Parathyroid adenoma (tissue), 2 donors: Measurements from ENCODE around the gene S100B.

Source experiments
- H2AFZ ChIP-seq: fragments of 300-600 bp; sonication (generic); one replicate; pipeline ENCODE4 v1.7.0; 2017; ENCODE audit warnings: antibody characterized with exemption, mild to moderate bottlenecking
- H3K27ac ChIP-seq: fragments of 300-600 bp; sonication (generic); one replicate; pipeline ENCODE4 v1.7.0; 2017
- H3K27me3 ChIP-seq: fragments of 300-600 bp; sonication (generic); one replicate; pipeline ENCODE4 v1.7.0; 2017; ENCODE audit warnings: low read length; ENCODE audit not compliant: control insufficient read depth, insufficient read depth
- H3K36me3 ChIP-seq: fragments of 300-600 bp; sonication (generic); one replicate; pipeline ENCODE4 v1.7.0; 2017; ENCODE audit warnings: low read length; ENCODE audit not compliant: control insufficient read depth, insufficient read depth
- H3K4me1 ChIP-seq: fragments of 300-600 bp; sonication (generic); one replicate; pipeline ENCODE4 v1.7.0; 2017; ENCODE audit warnings: control low read depth
- H3K4me2 ChIP-seq: fragments of 300-600 bp; sonication (generic); one replicate; pipeline ENCODE4 v1.7.0; 2017; ENCODE audit warnings: low read length
- H3K4me3 ChIP-seq: fragments of 300-600 bp; sonication (generic); one replicate; pipeline ENCODE4 v1.7.0; 2017; ENCODE audit warnings: low read depth, low read length
- H3K79me2 ChIP-seq: fragments of 300-600 bp; sonication (generic); one replicate; pipeline ENCODE4 v1.7.0; 2017; ENCODE audit warnings: control low read depth
- H3K9ac ChIP-seq: fragments of 300-600 bp; sonication (generic); one replicate; pipeline ENCODE4 v1.7.0; 2017; ENCODE audit warnings: mild to moderate bottlenecking
- H3K9me3 ChIP-seq: fragments of 300-600 bp; sonication (generic); one replicate; pipeline ENCODE4 v1.7.0; 2017; ENCODE audit warnings: low read length; ENCODE audit not compliant: control insufficient read depth
- CTCF ChIP-seq: fragments of 300-600 bp; sonication (generic); IDR thresholded peaks from one replicate; pipeline ENCODE4 v1.7.0; 2017; ENCODE audit warnings: antibody characterized with exemption, mild to moderate bottlenecking
- donor health status: primary hyperparathyroidism.

The S100B gene

DNA sequence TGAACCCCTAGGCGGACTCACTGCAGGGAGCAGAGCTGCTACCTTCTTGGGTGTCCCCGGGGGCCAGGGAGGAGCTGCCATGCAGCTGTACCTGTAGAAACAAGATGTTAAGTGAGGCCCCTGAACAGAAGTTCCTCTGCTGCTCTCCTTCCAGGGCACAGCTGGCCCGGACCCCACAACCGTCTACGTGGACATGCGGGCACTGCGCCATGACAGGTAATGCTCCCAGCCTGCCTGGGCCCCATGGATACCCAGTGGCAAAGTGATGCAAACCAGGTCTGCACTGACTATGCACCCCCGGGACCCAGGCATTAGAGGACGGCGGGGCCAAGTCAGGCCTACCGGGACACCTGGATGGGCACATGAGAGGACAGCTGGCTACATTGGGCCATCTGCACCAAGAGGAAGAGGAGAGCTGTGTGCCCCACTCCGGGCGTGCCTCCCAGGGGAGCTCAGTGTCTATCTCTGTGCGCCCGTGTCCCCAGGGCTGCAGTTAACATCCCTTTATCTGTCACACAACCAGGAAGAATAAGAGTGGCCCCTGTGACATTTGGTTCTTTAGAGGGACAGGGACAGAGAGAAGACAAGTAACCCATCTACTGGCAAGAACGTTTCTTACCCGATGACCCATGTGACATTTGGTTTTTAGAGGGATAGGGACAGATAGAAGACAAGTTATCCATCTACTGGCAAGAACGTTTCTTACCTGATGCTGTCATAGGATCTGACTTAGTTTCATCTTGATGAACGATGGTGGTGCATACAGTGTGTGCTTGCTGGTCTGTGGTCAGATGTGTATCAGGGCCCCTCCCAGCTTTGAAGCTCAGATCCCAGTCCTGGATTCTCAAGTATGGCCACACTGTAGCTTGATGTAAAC lies 44.1 kb downstream of the S100B start:
- H3K9ac ChIP-seq = no peak overlapping the region
- no peaks in the 10 kb centered on the region for H3K4me1 ChIP-seq
- H2AFZ ChIP-seq = no peak overlapping the region
- no peak overlapping the region for H3K4me3 ChIP-seq
- H3K79me2 ChIP-seq = no peaks in the 10 kb centered on the region
- no peaks in the 10 kb centered on the region for H3K36me3 ChIP-seq
- H3K4me2 ChIP-seq = no peak overlapping the region
- TF ChIP-seq CTCF = no peak
- no peaks in the 10 kb centered on the region for H3K27me3 ChIP-seq
- no peaks in the 10 kb centered on the region for H3K9me3 ChIP-seq
- H3K27ac ChIP-seq = no peak overlapping the region

- Histone ChIP-seq H3K79me2 (no peaks in the 10 kb centered on the region), H3K4me1 (no peaks in the 10 kb centered on the region), H3K4me2 (no peak overlapping the region), H2AFZ (no peak overlapping the region), H3K27me3 (no peaks in the 10 kb centered on the region), H3K9ac (no peak overlapping the region), H3K9me3 (no peaks in the 10 kb centered on the region), H3K27ac (no peak overlapping the region), H3K36me3 (no peaks in the 10 kb centered on the region), H3K4me3 (no peak overlapping the region)
- TF ChIP-seq CTCF = no peak
These were observed 45.4 kb downstream of the S100B start for GRCh38 chr21:46559291-46559983.

GRCh38 chr21:46557919-46558392 lies 46.9 kb downstream of the S100B start:
- Histone ChIP-seq H3K27me3 (no peaks in the 10 kb centered on the region), H3K9me3 (no peaks in the 10 kb centered on the region), H3K9ac (no peak overlapping the region), H3K36me3 (no peaks in the 10 kb centered on the region), H3K79me2 (no peaks in the 10 kb centered on the region), H3K27ac (no peak overlapping the region), H3K4me2 (no peak overlapping the region), H3K4me1 (no peaks in the 10 kb centered on the region), H3K4me3 (no peak overlapping the region), H2AFZ (no peak overlapping the region)
- no peak for TF ChIP-seq CTCF

- TF ChIP-seq CTCF = no peak
- Histone ChIP-seq H3K27me3 (no peaks in the 10 kb centered on the region), H3K4me2 (no peak overlapping the region), H3K36me3 (no peaks in the 10 kb centered on the region), H3K79me2 (no peaks in the 10 kb centered on the region), H3K27ac (no peak overlapping the region), H3K4me3 (no peak overlapping the region), H2AFZ (no peak overlapping the region), H3K4me1 (no peaks in the 10 kb centered on the region), H3K9me3 (no peaks in the 10 kb centered on the region), H3K9ac (no peak overlapping the region)
These were observed 47.4 kb downstream of the S100B start for GRCh38 chr21:46557469-46557868.
